ENCODE results near the gene KAZN.
A peak's percentile ranks its signal among the peaks of the same experiment; 100 is the strongest.

Gene KAZN

DNA sequence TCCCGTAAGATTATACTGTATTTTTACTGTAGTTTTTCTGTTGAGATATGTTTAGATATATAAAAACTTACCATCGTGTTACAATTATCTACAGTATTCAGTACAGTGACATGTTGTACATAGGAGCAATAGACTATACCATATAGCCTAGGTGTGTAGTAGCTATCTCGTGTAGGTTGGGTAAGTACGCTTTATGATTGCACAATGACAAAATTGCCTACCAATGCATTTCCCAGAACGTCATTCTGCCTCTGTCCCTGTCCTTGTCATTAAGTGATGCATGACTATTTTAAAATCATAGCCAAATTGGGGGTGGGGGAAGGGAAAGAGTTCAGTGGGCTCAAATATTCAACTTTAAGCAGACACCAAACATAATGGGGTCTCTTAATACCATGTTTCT is 321.3 kb downstream of the KAZN start:
- no peak overlapping the region for H3K4me3 ChIP-seq (ENCODE audit: low read length)
- no peak for DNase-seq (ENCODE audit: low read depth)
- TF ChIP-seq, protein P1, sequence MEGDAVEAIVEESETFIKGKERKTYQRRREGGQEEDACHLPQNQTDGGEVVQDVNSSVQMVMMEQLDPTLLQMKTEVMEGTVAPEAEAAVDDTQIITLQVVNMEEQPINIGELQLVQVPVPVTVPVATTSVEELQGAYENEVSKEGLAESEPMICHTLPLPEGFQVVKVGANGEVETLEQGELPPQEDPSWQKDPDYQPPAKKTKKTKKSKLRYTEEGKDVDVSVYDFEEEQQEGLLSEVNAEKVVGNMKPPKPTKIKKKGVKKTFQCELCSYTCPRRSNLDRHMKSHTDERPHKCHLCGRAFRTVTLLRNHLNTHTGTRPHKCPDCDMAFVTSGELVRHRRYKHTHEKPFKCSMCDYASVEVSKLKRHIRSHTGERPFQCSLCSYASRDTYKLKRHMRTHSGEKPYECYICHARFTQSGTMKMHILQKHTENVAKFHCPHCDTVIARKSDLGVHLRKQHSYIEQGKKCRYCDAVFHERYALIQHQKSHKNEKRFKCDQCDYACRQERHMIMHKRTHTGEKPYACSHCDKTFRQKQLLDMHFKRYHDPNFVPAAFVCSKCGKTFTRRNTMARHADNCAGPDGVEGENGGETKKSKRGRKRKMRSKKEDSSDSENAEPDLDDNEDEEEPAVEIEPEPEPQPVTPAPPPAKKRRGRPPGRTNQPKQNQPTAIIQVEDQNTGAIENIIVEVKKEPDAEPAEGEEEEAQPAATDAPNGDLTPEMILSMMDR (conservative IDR thresholded peaks at IDR 0.05; ENCODE audit: low read depth, low read length): no peak

DNA sequence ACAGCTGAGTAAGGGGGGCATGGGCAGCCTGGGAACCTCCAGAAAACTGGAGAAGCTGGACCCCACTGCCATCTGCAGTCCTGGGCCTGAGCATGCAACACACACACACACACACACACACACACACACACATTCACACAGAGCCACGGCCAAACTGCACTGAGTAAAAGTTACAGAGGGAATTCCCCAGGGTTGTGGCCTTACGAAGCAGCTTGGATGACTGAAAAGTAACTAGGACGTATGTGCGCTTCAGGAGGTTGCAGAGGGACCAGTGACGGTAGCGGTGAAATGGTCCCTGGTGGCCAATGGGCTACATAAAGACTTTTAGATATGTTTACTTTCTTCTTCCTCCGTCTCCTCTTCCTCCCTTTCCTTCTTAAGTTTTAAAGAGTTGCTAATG is 322.6 kb downstream of the KAZN start:
- H3K4me3 ChIP-seq (ENCODE audit: low read length): no peak overlapping the region
- DNase-seq (ENCODE audit: low read depth): no peak
- TF ChIP-seq, protein P1 (conservative IDR thresholded peaks at IDR 0.05; ENCODE audit: low read depth, low read length): no peak

DNA sequence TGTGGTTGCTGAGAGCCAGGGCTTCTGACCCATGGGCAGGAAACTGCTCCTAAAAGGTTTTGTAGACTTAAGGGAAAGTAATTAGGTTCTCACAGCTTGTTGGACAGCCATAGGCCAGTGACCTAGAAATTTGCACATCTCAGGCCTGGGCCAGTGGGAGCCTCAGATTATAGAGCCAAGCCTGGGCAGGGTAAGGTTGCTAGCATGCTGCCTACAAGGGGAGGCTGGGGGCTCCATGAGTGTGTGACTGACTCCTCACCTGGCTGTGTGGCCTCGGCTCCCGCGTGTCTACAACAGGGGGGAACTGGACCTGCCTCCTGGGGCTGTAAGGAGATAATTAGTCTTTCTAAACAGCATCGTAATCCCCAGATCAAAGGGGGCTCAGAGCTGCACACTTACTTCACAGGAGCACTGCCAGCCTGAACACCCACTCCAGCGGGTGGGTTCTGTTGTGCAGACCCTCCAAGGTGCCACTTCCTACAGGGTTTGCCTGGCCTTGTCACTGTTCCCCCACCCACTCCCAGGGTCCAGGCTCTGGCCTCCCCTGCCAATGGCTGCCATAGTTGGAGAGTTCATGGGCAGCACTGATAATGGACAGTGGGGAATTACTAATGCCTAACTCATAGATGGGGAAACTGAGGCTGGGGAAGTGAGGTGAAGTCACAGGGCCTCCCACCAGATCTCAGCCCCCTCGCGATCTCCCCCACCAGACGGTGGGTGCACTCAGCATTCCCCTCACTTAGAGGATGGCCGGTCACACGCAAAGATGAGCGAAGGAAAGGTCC is 324.6 kb downstream of the KAZN start:
- no peak for DNase-seq (ENCODE audit: low read depth)
- TF ChIP-seq, protein P1 (conservative IDR thresholded peaks at IDR 0.05; ENCODE audit: low read depth, low read length): no peak
- H3K4me3 ChIP-seq (ENCODE audit: low read length): peak overlapping the region; percentile 38

DNA sequence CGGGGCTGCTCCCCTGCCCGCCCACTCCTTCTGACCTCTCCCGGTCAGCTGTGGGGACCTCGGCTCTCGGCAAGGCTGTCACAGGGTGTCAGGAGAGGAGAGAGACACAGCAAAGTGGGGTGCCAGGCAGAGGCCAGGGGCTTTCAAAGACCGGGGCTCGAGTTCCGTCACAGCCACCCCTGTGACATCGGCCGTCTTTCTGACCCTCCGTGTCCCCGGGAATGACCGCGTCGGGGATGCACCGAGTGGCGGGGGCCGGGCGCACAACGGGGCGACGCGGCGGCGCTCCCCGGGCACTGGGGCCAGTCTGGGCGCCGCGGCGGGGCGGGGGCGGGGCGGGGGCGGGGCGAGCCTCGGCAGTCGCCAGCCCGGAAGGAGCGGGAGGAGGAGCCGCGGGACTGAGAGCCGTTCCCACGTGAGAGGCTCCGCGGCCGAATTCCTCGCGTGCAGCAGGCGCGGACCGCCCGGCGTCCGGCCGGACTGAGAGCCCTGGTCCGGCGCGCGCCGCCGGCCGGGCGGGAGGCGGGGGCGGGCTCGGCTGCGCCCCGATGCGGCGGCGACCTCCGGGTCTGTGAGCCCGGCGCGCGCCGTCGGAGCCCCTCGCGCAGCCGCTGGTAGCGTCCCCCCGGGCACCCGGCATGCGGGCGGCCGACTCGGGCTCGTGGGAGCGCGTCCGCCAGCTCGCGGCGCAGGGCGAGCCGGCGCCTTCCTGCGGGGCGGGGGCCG is 325.4 kb downstream of the KAZN start:
- TF ChIP-seq, protein P1 (conservative IDR thresholded peaks at IDR 0.05; ENCODE audit: low read depth, low read length): no peak
- no peak for DNase-seq (ENCODE audit: low read depth)
- H3K4me3 ChIP-seq (ENCODE audit: low read length): peak overlapping the region; percentile 38

DNA sequence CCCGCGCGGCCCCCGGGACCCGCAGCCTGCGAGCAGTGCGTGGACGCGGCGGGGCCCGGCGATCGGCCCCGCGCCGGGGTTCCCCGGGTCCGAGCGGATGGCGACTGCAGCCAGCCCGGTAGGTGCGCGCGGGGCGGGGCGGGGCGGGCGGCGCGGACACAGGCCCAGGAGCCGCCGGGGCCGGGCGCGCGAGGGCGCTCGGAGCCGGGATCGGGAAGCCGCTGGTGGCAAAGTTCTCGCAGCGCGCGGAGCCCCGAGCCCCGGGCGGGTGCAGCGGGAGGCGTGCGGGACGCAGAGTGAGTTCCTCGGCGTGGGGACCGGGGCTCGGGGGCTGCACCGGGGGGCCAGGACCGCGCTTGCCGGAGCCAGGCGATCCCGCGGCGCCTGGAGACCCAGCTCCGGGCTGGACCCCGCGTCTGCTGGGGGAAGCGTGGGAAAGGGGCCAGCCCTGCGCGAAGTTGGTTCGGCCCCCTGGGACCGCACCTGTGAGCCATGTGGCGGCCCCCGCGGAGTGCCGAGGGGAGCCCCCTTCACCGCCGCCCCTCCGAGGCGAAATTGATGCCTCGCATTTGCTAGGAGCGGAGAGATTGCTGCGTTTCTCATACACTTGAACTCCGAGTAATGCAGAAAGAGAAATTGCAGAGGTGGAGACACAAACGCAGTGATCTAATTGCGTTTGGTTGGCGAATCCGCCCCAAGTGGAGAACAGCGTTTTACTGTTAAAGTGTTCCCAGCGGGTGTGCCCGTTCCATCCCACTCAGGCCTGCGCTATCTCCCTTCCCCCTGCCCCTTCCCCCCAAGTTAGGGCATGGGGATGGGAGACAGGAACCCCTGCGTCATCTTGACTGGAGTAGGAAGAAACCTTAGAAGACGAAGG is 326.2 kb downstream of the KAZN start:
- peak overlapping the region; percentile 63 for H3K4me3 ChIP-seq (ENCODE audit: low read length)
- TF ChIP-seq, protein P1 (conservative IDR thresholded peaks at IDR 0.05; ENCODE audit: low read depth, low read length): peak; percentile 6
- DNase-seq (ENCODE audit: low read depth): no peak

DNA sequence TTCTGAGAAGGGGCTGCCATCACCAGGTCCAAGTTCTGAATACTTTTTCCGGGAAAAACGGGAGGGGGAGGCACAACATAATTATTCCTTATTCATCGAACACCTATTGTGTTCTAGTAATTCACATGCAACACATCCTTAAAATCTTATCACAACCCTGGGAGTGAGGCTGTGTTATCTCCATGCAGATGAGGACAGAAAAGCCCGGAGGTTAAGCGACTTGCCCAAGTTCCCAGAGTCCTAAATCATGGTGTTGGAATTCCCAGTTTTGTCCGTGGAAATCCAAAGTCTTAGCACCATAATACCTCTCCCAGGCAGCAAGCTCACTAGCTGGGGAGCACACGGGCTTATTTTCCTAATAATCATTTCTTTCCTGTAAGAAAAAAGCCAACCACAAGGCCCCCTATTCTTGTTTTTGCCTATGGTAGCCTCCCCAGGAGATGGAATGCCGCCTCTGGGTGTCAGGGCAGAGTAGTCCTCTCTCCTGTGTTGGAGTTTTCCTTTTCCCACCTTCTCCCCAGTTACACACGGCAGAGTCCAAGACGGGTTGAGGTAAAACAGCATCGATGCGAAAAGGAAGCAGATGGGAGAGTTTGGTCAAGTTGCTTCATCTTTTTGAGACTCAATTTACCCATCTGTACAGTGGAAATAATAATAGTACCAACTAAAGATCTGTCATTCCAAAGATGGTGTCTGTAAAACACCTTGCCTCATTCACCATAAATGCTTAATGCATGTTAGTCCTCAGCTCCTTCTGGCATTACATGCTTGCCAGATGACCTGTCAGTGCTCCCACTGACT is 327.1 kb downstream of the KAZN start:
- no peak for DNase-seq (ENCODE audit: low read depth)
- TF ChIP-seq, protein P1 (conservative IDR thresholded peaks at IDR 0.05; ENCODE audit: low read depth, low read length): no peak
- H3K4me3 ChIP-seq (ENCODE audit: low read length): peak overlapping the region; percentile 63
